ENCODE measurements around the gene DDX21.
"Not testable (repeated sequence)": the region's sequence is repeated elsewhere in the genome, so short reads cannot be mapped to it uniquely, and the experiment has no call there.

The DDX21 gene

GRCh38 chr10:68955832-68956532, at the start of gene DDX21:
Gene DDX21, plus strand, starts transcription at chr10:68956170. Its CDS starts 56 bp downstream, at chr10:68956226.
- DNase-seq (ENCODE audit: low read depth, low spot score): peak; percentile 60

- no peak for DNase-seq (ENCODE audit: low read depth, low spot score)
Measured at GRCh38 chr10:68924593-68924992, 31.4 kb upstream of the DDX21 start.

- DNase-seq (ENCODE audit: low read depth, low spot score): no peak
Measured at GRCh38 chr10:68925489-68925888, 30.5 kb upstream of the DDX21 start.

GRCh38 chr10:68929157-68929556, 26.8 kb upstream of the DDX21 start:
- DNase-seq (ENCODE audit: low read depth, low spot score): not testable (repeated sequence)

GRCh38 chr10:68929888-68930287, 26.1 kb upstream of the DDX21 start:
- not testable (repeated sequence) for DNase-seq (ENCODE audit: low read depth, low spot score)

- not testable (repeated sequence) for DNase-seq (ENCODE audit: low read depth, low spot score)
Measured at GRCh38 chr10:68932860-68933259, 23.1 kb upstream of the DDX21 start.

GRCh38 chr10:68934994-68935393, 21.0 kb upstream of the DDX21 start:
- DNase-seq (ENCODE audit: low read depth, low spot score): no peak

GRCh38 chr10:68938117-68938516, 17.9 kb upstream of the DDX21 start:
- no peak for DNase-seq (ENCODE audit: low read depth, low spot score)

- no peak for DNase-seq (ENCODE audit: low read depth, low spot score)
Measured at GRCh38 chr10:68938884-68939283, 17.1 kb upstream of the DDX21 start.

GRCh38 chr10:68940917-68941316, 15.1 kb upstream of the DDX21 start:
- DNase-seq (ENCODE audit: low read depth, low spot score): not testable (repeated sequence)

GRCh38 chr10:68950598-68950997, 5.4 kb upstream of the DDX21 start:
- DNase-seq (ENCODE audit: low read depth, low spot score): no peak

- DNase-seq (ENCODE audit: low read depth, low spot score): no peak
Measured at GRCh38 chr10:68954904-68955303, 1.1 kb upstream of the DDX21 start.

GRCh38 chr10:68955355-68955831, 577 bp upstream of the DDX21 start:
- no peak for DNase-seq (ENCODE audit: low read depth, low spot score)

- no peak for DNase-seq (ENCODE audit: low read depth, low spot score)
Measured at GRCh38 chr10:68957284-68957615, 1.3 kb downstream of the DDX21 start.

- no peak for DNase-seq (ENCODE audit: low read depth, low spot score)
Measured at GRCh38 chr10:68957654-68958053, 1.7 kb downstream of the DDX21 start.

GRCh38 chr10:68959695-68960527, 3.9 kb downstream of the DDX21 start:
- no peak for DNase-seq (ENCODE audit: low read depth, low spot score)

GRCh38 chr10:68963151-68963550, 7.2 kb downstream of the DDX21 start:
- no peak for DNase-seq (ENCODE audit: low read depth, low spot score)

GRCh38 chr10:68973975-68974374, 18.0 kb downstream of the DDX21 start:
- DNase-seq (ENCODE audit: low read depth, low spot score): no peak

GRCh38 chr10:68975936-68976473, 20.0 kb downstream of the DDX21 start:
- not testable (repeated sequence) for DNase-seq (ENCODE audit: low read depth, low spot score)

- not testable (repeated sequence) for DNase-seq (ENCODE audit: low read depth, low spot score)
Measured at GRCh38 chr10:68979738-68980137, 23.8 kb downstream of the DDX21 start.

GRCh38 chr10:68981074-68981473, 25.1 kb downstream of the DDX21 start:
- no peak for DNase-seq (ENCODE audit: low read depth, low spot score)

- no peak for DNase-seq (ENCODE audit: low read depth, low spot score)
Measured at GRCh38 chr10:68982389-68982788, 26.4 kb downstream of the DDX21 start.

GRCh38 chr10:68987611-68988010, 31.6 kb downstream of the DDX21 start:
- DNase-seq (ENCODE audit: low read depth, low spot score): no peak

All from iPS DF 19.7 (cell line).